HepG2 (cell line): ENCODE data around the gene CDK18. TPM values are rescaled to one million over a fixed set of nuclear protein-coding genes. Genes with fewer than 3 reads are reported as not detected.

Source experiments
- CENPX ChIP-seq: sonication (generic); formaldehyde crosslinking; IDR thresholded peaks from 2 replicates; pipeline ENCODE4 v1.9.0; 2021; ENCODE audit warnings: mild to moderate bottlenecking, missing genetic modification reagents, moderate library complexity
- KDM3A ChIP-seq: IDR thresholded peaks from 2 replicates; pipeline ENCODE4 v1.6.1; 2018; ENCODE audit warnings: low read depth, missing compliant biosample characterization
- KDM5B ChIP-seq: sonication (generic); formaldehyde crosslinking; IDR thresholded peaks from 2 replicates; pipeline ENCODE4 v1.4.0; 2020; ENCODE audit warnings: missing genetic modification reagents, mild to moderate bottlenecking, borderline replicate concordance
- PLRG1 ChIP-seq: fragments of 450-650 bp; conservative IDR thresholded peaks from 2 replicates; pipeline ENCODE4 v1.6.1; 2016
- ZFAT ChIP-seq: sonication (generic); formaldehyde crosslinking; conservative IDR thresholded peaks from 2 replicates; pipeline ENCODE4 v1.8.1; 2023; ENCODE audit warnings: missing genetic modification reagents, inconsistent platforms
- ZMYM3 ChIP-seq: sonication (generic); formaldehyde crosslinking; IDR thresholded peaks from 2 replicates; pipeline ENCODE4 v1.5.1; 2020; ENCODE audit warnings: mild to moderate bottlenecking, missing genetic modification reagents
- ZNF256 ChIP-seq: sonication (generic); formaldehyde crosslinking; conservative IDR thresholded peaks from 2 replicates; pipeline ENCODE4 v1.4.0; 2020; ENCODE audit warnings: missing genetic modification reagents
- ZNF367 ChIP-seq: sonication (generic); formaldehyde crosslinking; IDR thresholded peaks from 2 replicates; pipeline ENCODE4 v1.4.0; 2020; ENCODE audit warnings: missing genetic modification reagents, borderline replicate concordance
- ZNF619 ChIP-seq: sonication (generic); formaldehyde crosslinking; IDR thresholded peaks from 2 replicates; pipeline ENCODE4 v1.4.0; 2020; ENCODE audit warnings: mild to moderate bottlenecking, missing genetic modification reagents
- polyA plus RNA-seq, 8 experiments: library from polyadenylated mRNA; depleted of rRNA in 3 of 8; stranded (reverse) in 7 of 8; unstranded in 1 of 8; fragments of >200 nt; fragmentation: Illumina TruSeq in 4 of 8; extraction: Trizol in 4 of 8; gene quantifications; 2 replicates each; pipeline versions ENCODE4 v1.2.1 to v1.2.3, GENCODE V29; 2011 to 2016; ENCODE audit warnings: low read depth in 4 of 8, missing spikeins in 1 of 8, mixed read lengths in 1 of 8; ENCODE audit not compliant: insufficient read depth in 1 of 8
- total RNA-seq, 5 experiments: library from RNA; depleted of rRNA; stranded (reverse); fragments of >200 nt; fragmentation: Illumina TruSeq; extraction: Trizol; gene quantifications; 2 replicates each; pipeline ENCODE4 v1.2.3, GENCODE V29; 2016; ENCODE audit warnings: low read depth in 1 of 5
- TF ChIP-seq, protein P1 (sequence below): sonication (generic); formaldehyde crosslinking; IDR thresholded peaks from 2 replicates; pipeline ENCODE4 v1.4.0; 2020; ENCODE audit warnings: missing genetic modification reagents, borderline replicate concordance
- TF ChIP-seq, protein P2 (sequence below): sonication (generic); formaldehyde crosslinking; IDR thresholded peaks from 2 replicates; pipeline ENCODE4 v1.8.1; 2023; ENCODE audit warnings: mild to moderate bottlenecking, missing genetic modification reagents
- TF ChIP-seq, protein P3 (sequence below): sonication (generic); formaldehyde crosslinking; IDR thresholded peaks from 2 replicates; pipeline ENCODE4 v1.4.0; 2020; ENCODE audit warnings: missing genetic modification reagents, borderline replicate concordance
- TF ChIP-seq, protein P4 (sequence below): sonication (generic); formaldehyde crosslinking; IDR thresholded peaks from 2 replicates; pipeline ENCODE4 v1.4.0; 2020; ENCODE audit warnings: low read depth, missing genetic modification reagents

Gene CDK18
- total and polyA plus RNA-seq, 2 of the 13 experiments (the other 11 are each of a cell fraction or from before 2014, with no cell fraction given) = 6.4 to 38.8 TPM

DNA sequence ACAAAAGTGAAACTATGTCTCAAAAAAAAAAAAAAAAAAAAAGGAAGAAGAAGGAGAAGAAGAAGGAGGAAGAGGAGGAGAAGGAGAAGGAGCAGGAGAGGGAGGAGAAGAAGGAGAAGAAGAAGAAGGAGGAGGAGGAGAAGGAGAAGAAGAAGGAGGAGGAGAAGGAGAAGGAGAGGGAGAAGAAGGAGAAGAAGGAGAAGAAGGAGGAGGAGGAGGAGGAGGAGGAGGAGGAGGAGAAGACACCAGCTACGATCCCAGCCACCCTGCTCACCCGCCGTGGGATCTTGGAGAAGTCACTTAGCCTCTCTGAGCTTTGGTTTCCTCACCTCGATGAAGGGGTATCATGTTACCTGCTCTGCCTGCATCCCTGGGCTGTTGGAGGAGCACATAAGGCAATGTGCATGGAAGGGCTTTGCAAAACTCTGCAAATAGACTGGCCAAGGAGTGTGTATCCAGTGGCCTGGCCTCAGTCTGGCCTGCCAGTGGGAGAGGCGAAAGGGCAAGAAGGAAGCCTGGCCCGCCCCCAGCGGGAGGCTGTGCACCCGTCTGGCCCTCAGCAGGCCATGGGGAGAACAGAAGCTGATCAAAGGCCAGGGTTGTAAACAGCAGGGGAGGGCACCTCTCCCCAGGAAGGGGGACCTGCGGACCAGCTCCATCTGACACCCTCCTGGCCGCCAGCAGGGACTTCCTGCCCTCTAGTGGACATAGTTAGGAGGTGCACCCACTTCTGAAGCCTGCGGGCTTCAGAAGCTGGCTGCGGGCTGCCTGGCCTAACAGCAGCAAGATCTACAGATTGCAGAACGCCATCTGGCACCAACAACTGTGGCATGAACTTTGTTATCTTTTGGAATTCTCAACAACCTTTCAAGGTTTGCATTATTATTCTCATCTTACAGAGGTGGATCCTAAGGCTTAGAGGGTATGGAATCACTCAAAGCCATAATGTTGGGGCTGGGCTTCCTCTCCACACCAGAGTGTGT, 19.2 kb upstream of the CDK18 start (continued):
- TF ChIP-seq ZNF256 (CRISPR knock-in tag) = no peak
- no peak for TF ChIP-seq ZNF367 (CRISPR knock-in tag)
- peak; percentile 91 for TF ChIP-seq KDM3A (CRISPR knock-in tag)
- TF ChIP-seq CENPX (CRISPR knock-in tag) = no peak
- TF ChIP-seq ZMYM3 = peak; percentile 78
- no peak for TF ChIP-seq KDM5B (CRISPR knock-in tag)
- TF ChIP-seq, protein P1, sequence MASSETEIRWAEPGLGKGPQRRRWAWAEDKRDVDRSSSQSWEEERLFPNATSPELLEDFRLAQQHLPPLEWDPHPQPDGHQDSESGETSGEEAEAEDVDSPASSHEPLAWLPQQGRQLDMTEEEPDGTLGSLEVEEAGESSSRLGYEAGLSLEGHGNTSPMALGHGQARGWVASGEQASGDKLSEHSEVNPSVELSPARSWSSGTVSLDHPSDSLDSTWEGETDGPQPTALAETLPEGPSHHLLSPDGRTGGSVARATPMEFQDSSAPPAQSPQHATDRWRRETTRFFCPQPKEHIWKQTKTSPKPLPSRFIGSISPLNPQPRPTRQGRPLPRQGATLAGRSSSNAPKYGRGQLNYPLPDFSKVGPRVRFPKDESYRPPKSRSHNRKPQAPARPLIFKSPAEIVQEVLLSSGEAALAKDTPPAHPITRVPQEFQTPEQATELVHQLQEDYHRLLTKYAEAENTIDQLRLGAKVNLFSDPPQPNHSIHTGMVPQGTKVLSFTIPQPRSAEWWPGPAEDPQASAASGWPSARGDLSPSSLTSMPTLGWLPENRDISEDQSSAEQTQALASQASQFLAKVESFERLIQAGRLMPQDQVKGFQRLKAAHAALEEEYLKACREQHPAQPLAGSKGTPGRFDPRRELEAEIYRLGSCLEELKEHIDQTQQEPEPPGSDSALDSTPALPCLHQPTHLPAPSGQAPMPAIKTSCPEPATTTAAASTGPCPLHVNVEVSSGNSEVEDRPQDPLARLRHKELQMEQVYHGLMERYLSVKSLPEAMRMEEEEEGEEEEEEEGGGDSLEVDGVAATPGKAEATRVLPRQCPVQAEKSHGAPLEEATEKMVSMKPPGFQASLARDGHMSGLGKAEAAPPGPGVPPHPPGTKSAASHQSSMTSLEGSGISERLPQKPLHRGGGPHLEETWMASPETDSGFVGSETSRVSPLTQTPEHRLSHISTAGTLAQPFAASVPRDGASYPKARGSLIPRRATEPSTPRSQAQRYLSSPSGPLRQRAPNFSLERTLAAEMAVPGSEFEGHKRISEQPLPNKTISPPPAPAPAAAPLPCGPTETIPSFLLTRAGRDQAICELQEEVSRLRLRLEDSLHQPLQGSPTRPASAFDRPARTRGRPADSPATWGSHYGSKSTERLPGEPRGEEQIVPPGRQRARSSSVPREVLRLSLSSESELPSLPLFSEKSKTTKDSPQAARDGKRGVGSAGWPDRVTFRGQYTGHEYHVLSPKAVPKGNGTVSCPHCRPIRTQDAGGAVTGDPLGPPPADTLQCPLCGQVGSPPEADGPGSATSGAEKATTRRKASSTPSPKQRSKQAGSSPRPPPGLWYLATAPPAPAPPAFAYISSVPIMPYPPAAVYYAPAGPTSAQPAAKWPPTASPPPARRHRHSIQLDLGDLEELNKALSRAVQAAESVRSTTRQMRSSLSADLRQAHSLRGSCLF (CRISPR knock-in tag) = no peak
- TF ChIP-seq, protein P2, sequence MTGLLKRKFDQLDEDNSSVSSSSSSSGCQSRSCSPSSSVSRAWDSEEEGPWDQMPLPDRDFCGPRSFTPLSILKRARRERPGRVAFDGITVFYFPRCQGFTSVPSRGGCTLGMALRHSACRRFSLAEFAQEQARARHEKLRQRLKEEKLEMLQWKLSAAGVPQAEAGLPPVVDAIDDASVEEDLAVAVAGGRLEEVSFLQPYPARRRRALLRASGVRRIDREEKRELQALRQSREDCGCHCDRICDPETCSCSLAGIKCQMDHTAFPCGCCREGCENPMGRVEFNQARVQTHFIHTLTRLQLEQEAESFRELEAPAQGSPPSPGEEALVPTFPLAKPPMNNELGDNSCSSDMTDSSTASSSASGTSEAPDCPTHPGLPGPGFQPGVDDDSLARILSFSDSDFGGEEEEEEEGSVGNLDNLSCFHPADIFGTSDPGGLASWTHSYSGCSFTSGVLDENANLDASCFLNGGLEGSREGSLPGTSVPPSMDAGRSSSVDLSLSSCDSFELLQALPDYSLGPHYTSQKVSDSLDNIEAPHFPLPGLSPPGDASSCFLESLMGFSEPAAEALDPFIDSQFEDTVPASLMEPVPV = no peak
- TF ChIP-seq ZNF619 (CRISPR knock-in tag) = peak; percentile 62; the same call in 1 of the 2 replicates
- TF ChIP-seq, protein P3, sequence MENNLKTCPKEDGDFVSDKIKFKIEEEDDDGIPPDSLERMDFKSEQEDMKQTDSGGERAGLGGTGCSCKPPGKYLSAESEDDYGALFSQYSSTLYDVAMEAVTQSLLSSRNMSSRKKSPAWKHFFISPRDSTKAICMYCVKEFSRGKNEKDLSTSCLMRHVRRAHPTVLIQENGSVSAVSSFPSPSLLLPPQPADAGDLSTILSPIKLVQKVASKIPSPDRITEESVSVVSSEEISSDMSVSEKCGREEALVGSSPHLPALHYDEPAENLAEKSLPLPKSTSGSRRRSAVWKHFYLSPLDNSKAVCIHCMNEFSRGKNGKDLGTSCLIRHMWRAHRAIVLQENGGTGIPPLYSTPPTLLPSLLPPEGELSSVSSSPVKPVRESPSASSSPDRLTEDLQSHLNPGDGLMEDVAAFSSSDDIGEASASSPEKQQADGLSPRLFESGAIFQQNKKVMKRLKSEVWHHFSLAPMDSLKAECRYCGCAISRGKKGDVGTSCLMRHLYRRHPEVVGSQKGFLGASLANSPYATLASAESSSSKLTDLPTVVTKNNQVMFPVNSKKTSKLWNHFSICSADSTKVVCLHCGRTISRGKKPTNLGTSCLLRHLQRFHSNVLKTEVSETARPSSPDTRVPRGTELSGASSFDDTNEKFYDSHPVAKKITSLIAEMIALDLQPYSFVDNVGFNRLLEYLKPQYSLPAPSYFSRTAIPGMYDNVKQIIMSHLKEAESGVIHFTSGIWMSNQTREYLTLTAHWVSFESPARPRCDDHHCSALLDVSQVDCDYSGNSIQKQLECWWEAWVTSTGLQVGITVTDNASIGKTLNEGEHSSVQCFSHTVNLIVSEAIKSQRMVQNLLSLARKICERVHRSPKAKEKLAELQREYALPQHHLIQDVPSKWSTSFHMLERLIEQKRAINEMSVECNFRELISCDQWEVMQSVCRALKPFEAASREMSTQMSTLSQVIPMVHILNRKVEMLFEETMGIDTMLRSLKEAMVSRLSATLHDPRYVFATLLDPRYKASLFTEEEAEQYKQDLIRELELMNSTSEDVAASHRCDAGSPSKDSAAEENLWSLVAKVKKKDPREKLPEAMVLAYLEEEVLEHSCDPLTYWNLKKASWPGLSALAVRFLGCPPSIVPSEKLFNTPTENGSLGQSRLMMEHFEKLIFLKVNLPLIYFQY = peak; percentile 73
- TF ChIP-seq, protein P4, sequence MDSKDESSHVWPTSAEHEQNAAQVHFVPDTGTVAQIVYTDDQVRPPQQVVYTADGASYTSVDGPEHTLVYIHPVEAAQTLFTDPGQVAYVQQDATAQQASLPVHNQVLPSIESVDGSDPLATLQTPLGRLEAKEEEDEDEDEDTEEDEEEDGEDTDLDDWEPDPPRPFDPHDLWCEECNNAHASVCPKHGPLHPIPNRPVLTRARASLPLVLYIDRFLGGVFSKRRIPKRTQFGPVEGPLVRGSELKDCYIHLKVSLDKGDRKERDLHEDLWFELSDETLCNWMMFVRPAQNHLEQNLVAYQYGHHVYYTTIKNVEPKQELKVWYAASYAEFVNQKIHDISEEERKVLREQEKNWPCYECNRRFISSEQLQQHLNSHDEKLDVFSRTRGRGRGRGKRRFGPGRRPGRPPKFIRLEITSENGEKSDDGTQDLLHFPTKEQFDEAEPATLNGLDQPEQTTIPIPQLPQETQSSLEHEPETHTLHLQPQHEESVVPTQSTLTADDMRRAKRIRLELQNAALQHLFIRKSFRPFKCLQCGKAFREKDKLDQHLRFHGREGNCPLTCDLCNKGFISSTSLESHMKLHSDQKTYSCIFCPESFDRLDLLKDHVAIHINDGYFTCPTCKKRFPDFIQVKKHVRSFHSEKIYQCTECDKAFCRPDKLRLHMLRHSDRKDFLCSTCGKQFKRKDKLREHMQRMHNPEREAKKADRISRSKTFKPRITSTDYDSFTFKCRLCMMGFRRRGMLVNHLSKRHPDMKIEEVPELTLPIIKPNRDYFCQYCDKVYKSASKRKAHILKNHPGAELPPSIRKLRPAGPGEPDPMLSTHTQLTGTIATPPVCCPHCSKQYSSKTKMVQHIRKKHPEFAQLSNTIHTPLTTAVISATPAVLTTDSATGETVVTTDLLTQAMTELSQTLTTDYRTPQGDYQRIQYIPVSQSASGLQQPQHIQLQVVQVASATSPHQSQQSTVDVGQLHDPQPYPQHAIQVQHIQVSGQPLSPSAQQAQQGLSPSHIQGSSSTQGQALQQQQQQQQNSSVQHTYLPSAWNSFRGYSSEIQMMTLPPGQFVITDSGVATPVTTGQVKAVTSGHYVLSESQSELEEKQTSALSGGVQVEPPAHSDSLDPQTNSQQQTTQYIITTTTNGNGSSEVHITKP (CRISPR knock-in tag) = peak; percentile 67; the same call in 1 of the 2 replicates
- TF ChIP-seq ZFAT (CRISPR knock-in tag) = no peak
- no peak for TF ChIP-seq PLRG1
